Spleen (tissue), 7 donors: ENCODE data around the gene GRPEL1.

Source experiments
- CTCF ChIP-seq, 11 experiments: fragments of 200-600 bp in 7 of 11; fragments of 450-650 bp in 4 of 11; sonication (generic) in 4 of 11; IDR thresholded peaks in 8 of 11; conservative IDR thresholded peaks in 3 of 11; 1 replicate in 7 of 11; 2 replicates in 4 of 11; pipeline versions ENCODE4 v1.4.0 to v1.8.0; 2016 to 2021; ENCODE audit warnings: antibody characterized with exemption in 11 of 11, inconsistent platforms in 4 of 11, mild to moderate bottlenecking in 1 of 11
- POLR2A ChIP-seq, 3 donors: fragments of 450-650 bp; IDR thresholded peaks; one replicate each; pipeline ENCODE4 v1.5.1; 2017; ENCODE audit warnings: antibody characterized with exemption in 3 of 3, mild to moderate bottlenecking in 1 of 3
- donor health status: DM: no; HTN: no; CAD: no; lungs with moderate emphysema.
- donor health status: DM: no; HTN: no; CAD: no.
- donor health status: DM: no; HTN: no; CAD: no.

- no peak for TF ChIP-seq CTCF (IDR thresholded peaks at IDR 0.05 in 8 of 11, conservative IDR thresholded peaks at IDR 0.05 in 3 of 11)
- TF ChIP-seq POLR2A (IDR thresholded peaks at IDR 0.05) = no peak
These were observed 44.4 kb downstream of the GRPEL1 start for GRCh38 chr4:7023486-7023885.
